Brain microvascular endothelial cell (primary cell): Measurements from ENCODE around the gene PNCK.

Experiments
- DNase-seq: peaks from one replicate; pipeline ENCODE4 v3.0.0-alpha.2; 2020
- H3K27ac ChIP-seq: fragments of 250-450 bp; sonication (Bioruptor Pico); 2 replicates; pipeline ENCODE4 v1.5.1; 2020; ENCODE audit warnings: mild to moderate bottlenecking, moderate library complexity
- H3K27me3 ChIP-seq: fragments of 250-450 bp; sonication (Bioruptor Pico); replicated peaks from 2 replicates; pipeline ENCODE4 v1.5.1; 2020; ENCODE audit warnings: mild to moderate bottlenecking
- H3K36me3 ChIP-seq: fragments of 250-450 bp; sonication (Bioruptor Pico); replicated peaks from 2 replicates; pipeline ENCODE4 v1.5.1; 2020; ENCODE audit warnings: mild to moderate bottlenecking
- H3K4me3 ChIP-seq: 2 replicates; pipeline ENCODE4 v1.5.1; 2011; ENCODE audit warnings: low read depth, mild to moderate bottlenecking, control low read depth, low read length, moderate library complexity
- CTCF ChIP-seq: IDR thresholded peaks from 2 replicates; pipeline ENCODE4 v1.5.1; 2011; ENCODE audit warnings: low read depth, mild to moderate bottlenecking, moderate library complexity, low read length, control low read depth, inconsistent platforms; ENCODE audit errors: missing control alignments
- in situ Hi-C: cut with HindIII; loops from 2 replicates; pipeline ENCODE4 v1.10.0; 2017; ENCODE audit warnings: low sequenced_read_pairs, low pct_ligation_motif_present

The PNCK gene

GRCh38 chrX:153690466-153690865 is 16.9 kb upstream of the PNCK start:
- no peak for TF ChIP-seq CTCF
- in situ Hi-C loops: no loop called here
- H3K27ac ChIP-seq: no peak overlapping the region
- H3K4me3 ChIP-seq: no peak overlapping the region
- no peaks in the 10 kb centered on the region for H3K36me3 ChIP-seq
- no peak for DNase-seq
- no peaks in the 10 kb centered on the region for H3K27me3 ChIP-seq

- Histone ChIP-seq H3K27ac (no peak overlapping the region), H3K27me3 (no peaks in the 10 kb centered on the region), H3K4me3 (no peak overlapping the region), H3K36me3 (no peaks in the 10 kb centered on the region)
- no peak for DNase-seq
- in situ Hi-C loops: no loop called here
- peak; percentile 42 for TF ChIP-seq CTCF
Observed at GRCh38 chrX:153689654-153690465, 16.2 kb upstream of the PNCK start.

GRCh38 chrX:153688911-153689590 is 15.4 kb upstream of the PNCK start:
- Histone ChIP-seq H3K4me3 (peak overlapping the region; percentile 41), H3K27me3 (no peaks in the 10 kb centered on the region), H3K27ac (no peak overlapping the region), H3K36me3 (no peaks in the 10 kb centered on the region)
- in situ Hi-C loops: no loop called here
- no peak for DNase-seq
- TF ChIP-seq CTCF: no peak

DNA sequence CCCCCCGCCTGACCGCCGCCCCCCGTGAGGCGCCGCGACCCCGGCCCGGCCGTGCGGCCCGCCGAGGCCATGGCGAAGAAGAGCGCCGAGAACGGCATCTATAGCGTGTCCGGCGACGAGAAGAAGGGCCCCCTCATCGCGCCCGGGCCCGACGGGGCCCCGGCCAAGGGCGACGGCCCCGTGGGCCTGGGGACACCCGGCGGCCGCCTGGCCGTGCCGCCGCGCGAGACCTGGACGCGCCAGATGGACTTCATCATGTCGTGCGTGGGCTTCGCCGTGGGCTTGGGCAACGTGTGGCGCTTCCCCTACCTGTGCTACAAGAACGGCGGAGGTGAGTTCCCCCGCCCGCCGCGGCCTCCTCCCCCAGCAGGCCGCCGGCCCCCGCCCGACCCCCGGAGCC is 14.9 kb upstream of the PNCK start:
- Histone ChIP-seq H3K36me3 (no peaks in the 10 kb centered on the region), H3K27ac (no peak overlapping the region), H3K27me3 (no peaks in the 10 kb centered on the region), H3K4me3 (peak overlapping the region; percentile 34)
- no peak for DNase-seq
- TF ChIP-seq CTCF: no peak
- in situ Hi-C loops: no loop called here

GRCh38 chrX:153688071-153688470 is 14.5 kb upstream of the PNCK start:
- TF ChIP-seq CTCF: no peak
- H3K27me3 ChIP-seq: no peaks in the 10 kb centered on the region

More at GRCh38 chrX:153688071-153688470, 14.5 kb upstream of the PNCK start:
- no peaks in the 10 kb centered on the region for H3K36me3 ChIP-seq
- H3K27ac ChIP-seq: no peak overlapping the region
- in situ Hi-C loops: no loop called here
- no peak overlapping the region for H3K4me3 ChIP-seq
- no peak for DNase-seq
